HG03045 (cell line): ENCODE measurements around the gene PIP4K2A.
A peak's percentile ranks its signal among the peaks of the same experiment; 100 is the strongest.
"Not testable (repeated sequence)": the region's sequence is repeated elsewhere in the genome, so short reads cannot be mapped to it uniquely, and the experiment has no call there.

Experiments
- ATAC-seq: cut with Tn5 transposase; IDR thresholded peaks from one replicate; pipeline ENCODE4 v1.9.1; 2021; ENCODE audit warnings: mild to moderate bottlenecking, moderate library complexity; ENCODE audit not compliant: unreplicated experiment

PIP4K2A gene

DNA sequence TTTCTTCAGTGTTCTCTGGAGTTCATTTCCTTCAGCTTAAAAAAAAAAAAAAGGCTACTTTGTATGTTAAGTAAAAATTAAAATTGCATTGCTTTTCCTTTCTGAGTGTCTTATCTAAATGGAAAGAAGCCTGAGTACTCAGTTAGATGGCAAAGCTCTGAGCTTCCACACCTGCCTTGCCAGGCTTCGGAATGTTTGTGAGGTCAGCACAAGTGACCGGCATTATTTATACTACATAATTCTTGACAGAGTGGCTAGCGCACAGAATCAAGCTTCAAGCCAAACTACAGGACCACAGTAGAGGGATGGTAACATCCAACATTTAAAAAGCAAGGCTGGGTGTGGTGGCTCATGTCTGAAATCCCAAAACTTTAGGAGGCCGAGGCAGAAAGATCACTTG, 17.3 kb downstream of the PIP4K2A start:
- no peak for ATAC-seq

DNA sequence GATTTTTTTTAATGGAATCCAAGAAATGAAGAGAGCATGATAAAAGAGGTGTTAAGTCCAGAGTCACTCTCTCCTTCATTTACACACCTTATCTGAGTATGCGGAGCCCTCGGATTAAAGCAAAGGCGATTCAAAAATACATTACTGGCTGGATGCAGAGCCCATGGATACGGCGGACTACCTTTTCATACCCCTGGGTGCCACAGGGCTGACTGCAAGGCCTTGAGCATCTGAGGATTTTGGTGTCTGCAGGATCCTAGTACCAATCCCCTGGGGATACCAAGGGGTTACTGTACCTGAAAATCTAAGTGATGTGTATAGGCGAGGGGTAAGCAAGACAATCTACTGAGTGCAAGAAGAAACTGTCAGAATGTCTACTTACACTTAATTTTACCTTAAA, 20.5 kb downstream of the PIP4K2A start:
- ATAC-seq, result no peak

DNA sequence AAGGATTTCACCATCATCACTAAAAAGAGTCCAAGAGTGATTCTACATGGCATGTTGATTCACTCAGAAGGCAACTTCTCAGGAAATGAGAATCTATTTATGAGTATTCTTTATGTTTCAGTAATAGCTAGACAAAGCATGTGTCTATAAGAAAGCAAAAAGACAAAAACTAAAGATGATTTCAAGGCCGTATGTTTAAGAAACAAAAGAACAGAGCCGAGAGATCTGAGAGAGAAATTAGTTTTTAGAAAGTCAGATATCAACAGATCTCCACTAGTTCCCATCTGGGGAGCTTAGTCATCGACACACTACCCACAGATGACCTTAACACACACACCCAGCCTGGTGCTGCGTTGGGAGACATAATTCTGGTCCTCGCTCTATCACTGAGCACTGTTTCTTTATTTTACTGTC, 21.0 kb downstream of the PIP4K2A start:
- peak; percentile 44 for ATAC-seq

DNA sequence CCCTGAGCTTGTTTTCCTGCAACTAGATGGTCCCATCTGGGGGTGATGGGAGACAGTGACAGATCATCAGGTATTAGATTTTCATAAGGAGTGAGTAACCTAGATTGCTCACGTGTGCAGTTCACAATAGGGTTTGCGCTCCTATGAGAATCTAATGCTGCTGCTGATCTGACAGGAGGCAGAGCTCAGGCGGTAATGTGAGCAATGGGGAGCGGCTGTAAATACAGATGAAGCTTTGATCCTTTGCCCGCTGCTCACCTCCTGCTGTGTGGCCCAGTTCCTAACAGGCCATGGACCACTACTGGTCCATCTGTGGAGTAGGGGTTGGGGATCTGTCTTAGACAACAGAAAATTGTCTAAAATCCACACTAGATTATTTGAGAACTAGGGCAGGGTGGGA, 22.3 kb downstream of the PIP4K2A start:
- not testable (repeated sequence) for ATAC-seq

DNA sequence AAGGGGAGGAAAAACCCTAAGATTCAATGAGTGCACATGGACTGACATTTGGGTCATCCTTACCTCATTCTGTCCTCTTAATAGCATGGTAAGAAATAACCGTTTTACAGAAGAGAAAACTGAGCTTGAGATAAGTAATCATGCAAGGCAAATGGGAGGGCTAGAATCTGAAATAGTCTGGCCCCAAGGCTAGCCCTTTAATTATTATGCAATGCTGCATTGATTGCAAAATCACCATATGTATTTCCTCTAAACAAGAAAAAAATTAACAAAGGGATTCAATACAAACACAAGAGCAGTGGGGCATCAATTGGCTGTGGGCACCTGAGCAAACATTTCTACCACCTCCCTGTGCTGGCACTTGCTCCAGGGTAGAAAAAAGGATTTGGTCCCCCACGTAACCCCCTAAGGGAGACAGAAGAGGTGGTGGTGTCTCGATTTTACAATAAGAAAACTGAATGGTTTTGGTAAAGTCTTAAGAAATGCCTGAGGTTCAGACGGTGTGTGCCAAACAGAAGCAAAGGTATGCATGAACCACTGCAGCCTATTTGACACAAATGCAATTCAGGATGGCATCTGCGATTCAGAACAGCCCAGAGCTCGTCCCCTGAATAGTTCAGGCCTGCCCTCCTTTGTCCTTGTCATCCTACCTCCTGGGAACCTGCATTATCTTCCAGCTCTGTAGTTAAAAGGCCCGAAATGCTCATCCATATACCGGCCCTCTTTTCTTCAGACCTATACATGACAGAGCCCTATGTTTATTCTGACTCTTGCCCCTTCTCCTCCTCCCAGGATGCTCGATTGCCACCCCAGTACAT, 23.6 kb downstream of the PIP4K2A start:
- ATAC-seq, result no peak

DNA sequence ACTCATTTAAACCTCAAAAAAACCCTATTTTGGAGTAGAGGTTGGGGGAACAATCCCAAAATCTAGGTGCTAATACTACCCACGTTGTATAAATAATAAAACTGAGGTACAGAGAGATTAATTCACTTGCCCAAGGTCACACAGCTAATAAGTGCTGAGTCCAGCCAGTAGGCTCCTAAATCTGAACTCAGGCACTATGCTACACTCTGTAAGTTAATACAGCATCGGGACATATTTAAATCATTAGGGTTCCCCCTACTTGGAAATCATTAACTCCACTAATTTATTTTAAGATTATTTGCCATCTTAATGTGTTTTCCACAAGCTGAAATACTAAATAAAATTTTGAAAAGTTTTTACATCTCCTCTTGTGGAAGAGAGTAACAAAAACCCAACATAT, 24.2 kb downstream of the PIP4K2A start:
- ATAC-seq, result no peak

DNA sequence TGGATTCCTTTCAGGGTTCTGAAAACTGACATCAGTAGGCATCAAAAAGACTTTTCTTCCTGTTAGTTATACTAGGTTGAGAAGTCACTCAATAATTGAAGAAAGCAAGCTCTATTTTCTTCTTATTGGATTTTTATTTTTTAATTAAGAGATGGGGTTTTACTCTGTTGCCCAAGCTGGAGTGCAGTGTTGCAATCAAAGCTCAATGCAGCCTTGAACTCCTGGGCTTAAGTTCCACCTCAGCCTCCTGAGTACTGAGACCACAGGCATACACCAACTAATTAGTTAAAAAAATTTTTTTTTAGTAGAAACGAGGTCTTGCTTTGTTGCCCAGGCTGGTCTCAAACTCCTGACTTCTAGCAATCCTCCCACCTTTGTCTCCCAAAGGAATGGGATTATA, 28.0 kb downstream of the PIP4K2A start:
- ATAC-seq, result no peak

DNA sequence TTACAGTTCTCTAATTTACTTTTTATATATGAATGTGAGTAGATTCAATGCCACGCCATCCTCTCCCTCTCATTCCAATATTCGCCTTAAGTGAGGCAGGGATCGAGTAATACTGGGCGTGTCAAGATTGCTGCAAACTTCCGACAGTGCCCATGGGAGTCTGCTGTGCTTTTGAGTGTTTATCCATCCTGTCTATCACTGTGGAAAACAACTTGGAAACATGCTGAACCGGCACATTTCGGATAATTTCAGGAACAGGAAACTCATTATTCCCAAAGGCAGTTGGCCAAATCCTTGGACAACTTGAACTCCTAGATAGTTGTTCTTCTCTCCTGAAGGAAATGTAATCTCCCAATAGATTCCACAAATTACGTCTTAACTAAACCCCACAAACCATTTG, 28.5 kb downstream of the PIP4K2A start:
- no peak for ATAC-seq

DNA sequence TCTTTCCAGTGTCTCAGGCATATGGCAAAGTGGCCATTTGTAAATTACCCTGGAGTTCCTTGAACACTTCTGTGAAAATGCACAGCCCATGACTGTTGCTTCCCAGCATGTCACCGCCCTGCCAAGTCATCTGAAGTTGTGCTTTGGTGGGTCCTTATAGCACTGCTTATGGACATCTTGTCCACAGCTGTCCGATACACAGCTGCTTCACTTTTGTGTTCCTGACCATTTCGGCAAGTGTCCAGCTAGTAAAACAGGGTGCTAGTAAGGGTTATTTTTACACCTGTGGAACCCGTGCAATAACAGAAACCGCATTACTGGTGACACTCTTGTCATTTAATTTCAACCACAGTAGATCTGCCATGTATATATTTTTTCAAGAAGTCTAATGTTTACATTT, 29.7 kb downstream of the PIP4K2A start:
- no peak for ATAC-seq

DNA sequence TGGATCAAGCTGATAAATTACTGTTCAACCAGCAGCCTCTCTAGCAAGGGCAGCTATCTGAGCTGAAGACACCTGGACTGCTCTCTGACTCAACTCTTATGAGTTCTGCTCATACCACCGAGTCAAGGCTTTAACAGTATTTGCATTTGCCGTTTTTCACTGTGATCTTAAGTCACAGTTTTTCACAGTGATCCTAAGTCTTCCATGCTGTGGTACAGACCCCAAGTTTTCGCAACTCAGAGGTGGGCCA, 31.3 kb downstream of the PIP4K2A start:
- ATAC-seq, result peak; percentile 79

DNA sequence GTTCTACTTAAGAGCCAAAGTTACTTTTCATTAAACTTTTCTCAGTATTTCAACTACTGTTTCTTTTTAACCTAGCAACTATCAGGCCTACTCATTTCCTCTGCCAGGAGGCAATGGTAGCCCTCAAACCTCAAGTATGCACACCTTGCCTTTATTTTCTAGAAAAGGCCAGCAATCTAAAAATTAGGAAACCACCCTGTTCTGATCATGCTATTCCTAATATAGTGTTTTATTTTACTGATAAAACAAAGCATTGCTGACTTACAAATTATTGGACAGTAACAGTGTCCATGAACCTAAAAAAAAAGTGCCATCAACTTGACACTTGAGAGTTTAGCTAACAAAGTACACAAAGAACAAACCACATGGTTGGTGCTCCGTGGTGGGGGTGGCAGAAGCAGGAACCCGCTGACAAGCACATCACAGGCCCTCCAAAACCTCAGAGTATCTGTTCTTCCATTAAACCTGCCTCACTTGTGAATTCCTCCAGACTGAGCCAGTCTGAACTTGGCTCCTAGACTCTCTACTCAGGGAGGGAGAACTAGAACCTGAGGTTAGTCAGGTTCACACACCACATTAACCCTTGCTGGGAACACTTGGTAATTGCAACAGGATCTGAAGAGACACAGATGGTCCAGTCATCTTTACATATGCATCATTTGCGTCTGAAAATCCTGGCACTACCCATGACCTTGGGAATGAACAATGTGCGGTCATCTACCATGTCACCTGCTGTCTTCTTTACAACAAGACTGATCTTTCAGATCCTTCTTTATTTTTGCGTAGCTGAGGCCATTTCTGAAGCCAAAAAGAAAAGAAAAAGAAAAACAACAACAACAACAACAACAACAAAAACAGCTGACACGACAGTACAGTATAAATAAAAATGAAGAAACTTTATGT, 31.9 kb downstream of the PIP4K2A start:
- no peak for ATAC-seq

DNA sequence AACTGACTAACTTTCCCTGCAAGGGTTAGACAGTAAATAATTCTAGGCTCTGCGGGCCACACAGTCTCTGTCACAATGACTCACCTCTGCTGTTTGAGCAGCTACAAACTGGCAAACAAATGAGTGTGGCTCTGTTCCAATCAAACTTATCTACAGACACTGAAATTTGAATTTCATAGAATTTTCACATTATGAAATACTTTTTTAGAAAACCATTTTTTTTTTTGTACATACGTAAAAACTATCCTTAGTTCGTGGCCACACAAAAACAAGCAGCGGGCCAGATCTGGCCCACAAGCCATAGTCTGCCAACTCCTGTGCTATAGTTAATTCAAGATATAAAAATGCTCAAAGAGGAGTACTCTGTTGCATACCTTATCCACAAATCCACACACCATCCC, 32.6 kb downstream of the PIP4K2A start:
- ATAC-seq, result no peak

DNA sequence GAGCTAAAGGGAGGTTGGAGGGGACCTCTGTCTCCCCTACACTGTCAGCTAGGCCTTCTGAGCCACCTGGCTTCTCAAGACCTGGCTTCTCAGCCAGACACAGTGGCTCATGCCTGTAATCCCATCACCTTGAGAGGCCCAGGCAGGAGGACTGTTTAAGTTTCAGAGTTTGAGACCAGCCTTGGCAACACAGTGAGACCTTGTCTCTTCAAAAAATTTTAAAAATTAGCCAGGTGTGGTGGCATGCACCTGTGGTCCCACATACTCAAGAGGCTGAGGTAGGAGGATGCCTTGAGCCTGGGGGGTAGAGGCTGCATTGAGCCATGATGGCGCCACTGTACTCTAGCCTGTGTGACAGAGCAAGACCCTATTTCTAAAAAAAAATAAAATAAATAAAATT, 33.1 kb downstream of the PIP4K2A start:
- ATAC-seq, result no peak

DNA sequence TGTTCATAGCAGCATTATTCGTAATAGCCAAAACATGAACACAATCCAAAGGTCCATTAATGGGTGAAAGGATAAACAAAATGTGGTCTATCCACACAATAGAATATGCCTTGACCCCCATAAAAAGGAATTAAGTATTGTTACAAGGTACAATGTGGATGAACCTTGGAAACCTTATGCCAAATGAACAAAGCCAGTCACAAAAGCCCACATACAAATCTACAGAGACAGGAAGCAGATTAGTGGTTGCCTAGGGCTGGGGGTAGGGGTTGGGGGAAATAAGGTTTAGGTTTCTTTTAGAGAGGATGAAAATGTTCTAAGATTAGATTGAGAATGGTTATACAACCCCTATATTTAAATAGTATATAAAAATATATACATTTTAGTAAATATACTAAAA, 34.8 kb downstream of the PIP4K2A start:
- ATAC-seq, result no peak

DNA sequence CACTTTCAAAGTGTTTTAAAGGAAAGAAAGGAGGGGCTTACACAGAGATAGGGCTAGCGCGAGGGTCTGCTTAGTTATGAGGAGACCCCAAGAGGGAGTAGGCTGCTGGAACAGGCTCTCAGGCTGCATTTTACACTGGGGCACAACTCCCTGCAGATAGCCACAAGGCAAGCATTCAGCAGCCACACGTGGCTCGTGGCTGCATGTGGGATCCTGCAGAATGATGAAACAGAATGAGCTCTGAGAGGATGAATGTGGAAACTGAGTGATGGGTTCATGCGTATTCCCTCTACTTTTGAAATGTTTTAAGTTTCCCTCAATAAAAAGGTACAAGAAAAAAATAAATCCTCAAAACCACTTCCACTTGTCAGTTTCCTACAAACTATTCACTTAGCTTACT, 37.0 kb downstream of the PIP4K2A start:
- ATAC-seq, result no peak

DNA sequence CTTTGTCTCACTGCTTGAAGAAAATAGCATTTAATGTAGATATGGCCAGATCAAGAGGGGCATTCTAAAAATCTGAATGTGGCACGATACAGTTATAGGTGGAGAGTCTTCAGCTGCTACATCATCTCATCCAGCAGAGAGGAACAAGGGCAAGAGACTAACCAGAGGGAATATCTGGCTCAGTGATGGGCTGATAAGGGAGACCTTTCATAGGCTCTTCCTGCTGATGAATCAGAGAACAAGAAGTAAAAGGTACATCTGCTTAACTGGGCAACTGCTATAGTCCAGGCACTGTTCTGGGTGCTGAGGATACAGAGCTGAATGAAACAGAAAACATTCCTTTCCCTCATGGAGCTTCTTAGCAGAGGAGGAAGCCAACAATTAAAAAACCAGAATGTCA, 37.9 kb downstream of the PIP4K2A start:
- no peak for ATAC-seq

DNA sequence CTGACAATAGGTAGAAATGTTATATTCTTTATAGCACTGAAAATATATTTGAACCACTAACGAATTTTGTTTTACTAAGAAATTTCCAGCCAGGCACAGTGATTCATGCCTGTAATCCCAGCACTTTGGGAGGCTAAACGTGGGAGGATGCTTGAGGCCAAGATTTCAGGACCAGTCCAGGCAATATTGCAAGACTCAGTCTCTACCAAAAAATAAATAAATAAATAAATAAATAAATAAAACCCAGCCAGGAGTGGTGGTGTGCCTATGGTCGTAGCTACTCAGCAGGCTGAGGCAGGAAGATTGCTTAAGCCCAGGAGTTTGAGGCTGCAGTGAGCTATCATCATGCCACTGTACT, 39.8 kb downstream of the PIP4K2A start:
- no peak for ATAC-seq

DNA sequence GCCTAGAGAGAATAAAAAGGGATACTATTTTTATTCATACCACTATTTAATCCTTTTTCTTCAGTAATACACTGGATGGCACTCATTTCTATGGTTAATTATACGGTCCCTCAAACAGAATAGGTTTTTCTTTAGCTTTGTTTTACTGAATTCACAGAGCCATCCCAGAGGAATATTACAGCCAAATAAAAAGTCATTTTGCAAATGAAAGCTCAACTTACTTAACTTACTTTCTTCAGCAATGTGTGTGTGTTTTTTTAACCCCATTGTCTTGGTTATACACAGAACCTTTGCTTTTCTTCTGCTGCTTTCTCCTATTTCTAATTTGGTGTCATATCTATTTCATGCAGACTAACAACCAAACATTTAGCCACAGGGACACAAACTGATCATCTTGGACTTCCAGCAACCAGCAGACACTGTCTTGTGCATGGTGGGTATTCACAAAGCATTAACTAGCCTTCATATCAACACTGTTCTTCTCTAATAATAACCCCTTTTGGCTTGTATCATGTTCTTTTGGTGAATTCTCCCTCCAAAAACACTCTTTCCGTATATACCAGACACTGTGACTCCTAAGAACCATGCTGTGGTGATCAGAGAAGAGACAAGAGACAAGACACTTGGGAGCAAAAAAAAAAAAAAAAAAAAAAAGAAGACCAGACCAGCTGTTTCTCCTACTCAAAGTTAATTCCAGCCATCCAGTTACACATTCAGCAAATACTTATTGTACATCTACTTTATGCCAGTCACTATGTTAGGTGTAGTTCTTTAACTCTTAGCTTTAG, 40.4 kb downstream of the PIP4K2A start:
- no peak for ATAC-seq

DNA sequence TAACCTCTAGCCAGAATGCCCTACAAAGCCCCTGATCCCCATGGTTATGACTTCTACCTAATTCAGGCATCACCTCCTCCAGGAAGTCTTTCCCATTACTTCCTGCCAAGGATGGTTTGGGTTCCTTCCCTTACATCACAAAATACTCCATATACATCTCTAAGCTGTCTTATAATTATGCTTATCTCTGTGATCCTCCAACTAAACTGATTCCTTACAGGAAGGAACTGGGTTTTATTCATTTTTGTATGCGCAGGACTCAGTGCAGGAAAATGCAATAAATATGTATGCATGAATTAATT, 41.3 kb downstream of the PIP4K2A start:
- no peak for ATAC-seq

DNA sequence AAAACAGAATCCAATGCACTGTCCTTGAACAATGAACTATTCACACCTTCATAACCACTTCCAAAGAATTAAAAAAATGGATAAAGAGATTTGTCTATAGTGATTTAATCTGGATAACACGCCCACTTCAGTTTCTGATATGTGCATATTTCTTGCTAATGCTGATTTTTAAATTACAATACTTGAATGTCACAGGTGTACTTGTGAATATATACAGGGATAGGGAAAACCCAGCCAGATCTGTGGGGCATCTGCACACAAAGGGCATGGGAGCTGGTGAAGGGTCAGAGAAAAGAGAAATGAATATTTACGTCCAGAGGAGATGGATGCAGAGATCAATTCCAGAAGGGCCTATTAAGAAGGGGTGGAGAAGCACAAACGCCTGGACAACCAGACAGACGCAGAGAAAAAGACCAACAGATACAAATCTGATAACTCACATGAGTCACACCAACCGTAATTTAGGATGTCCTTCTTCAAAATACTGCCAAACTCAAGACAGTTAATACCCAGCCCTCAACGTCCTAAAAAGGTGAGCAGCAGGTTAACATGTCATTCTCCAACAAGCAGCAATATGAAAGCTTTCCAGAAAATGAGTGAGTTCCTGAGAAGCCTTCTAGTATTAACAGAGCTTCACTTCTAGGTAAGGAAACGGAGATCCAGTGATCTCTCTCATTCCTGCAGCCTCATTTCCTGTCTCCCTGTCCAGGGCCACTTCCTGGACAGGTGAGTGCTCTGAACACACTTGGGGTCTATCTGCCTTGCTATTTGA, 41.9 kb downstream of the PIP4K2A start:
- no peak for ATAC-seq

DNA sequence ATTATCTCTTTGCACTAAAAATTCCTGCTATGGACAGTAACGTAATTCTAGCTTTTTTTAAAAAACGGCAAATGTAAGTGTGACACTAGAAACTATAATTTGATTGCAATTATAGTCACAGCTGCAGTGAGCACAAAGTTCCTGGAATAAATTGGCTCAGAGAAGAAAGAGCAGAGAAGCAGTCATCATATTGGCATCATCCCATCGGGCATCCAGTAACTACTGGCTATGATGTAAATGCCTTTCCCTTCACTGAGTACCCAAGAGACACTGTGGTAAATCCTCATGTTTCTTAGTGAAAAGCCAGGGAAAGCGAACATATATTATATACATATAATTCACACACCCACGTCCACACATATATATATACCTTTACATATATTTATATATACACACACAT, 43.6 kb downstream of the PIP4K2A start:
- ATAC-seq, result no peak
